SK-N-MC (cell line): ENCODE measurements around the gene CFAP58.

Experiments
- EZH2 ChIP-seq: fragments of 200-600 bp; sonication (generic); IDR thresholded peaks from one replicate; pipeline ENCODE4 v1.6.1; 2017; ENCODE audit warnings: antibody characterized with exemption
- POLR2AphosphoS5 ChIP-seq: IDR thresholded peaks from 2 replicates; pipeline ENCODE4 v1.6.1; 2012; ENCODE audit warnings: mild to moderate bottlenecking, low read depth, low read length, borderline replicate concordance

- no peak for TF ChIP-seq EZH2
- TF ChIP-seq POLR2AphosphoS5 = no peak
Measured at GRCh38 chr10:104332243-104333031, 21.2 kb upstream of the CFAP58 start.
